SH-SY5Y (cell line): Measurements from ENCODE around the gene CHD6.

Experiments
- GATA2 ChIP-seq: IDR thresholded peaks from 2 replicates; pipeline ENCODE4 v1.6.1; 2011; ENCODE audit warnings: mild to moderate bottlenecking, low read depth, low read length
- GATA3 ChIP-seq: IDR thresholded peaks from 2 replicates; pipeline ENCODE4 v1.6.1; 2011; ENCODE audit warnings: low read depth, mild to moderate bottlenecking, low read length, moderate library complexity

- no peak for TF ChIP-seq GATA2
- TF ChIP-seq GATA3, result no peak
Observed at GRCh38 chr20:41526327-41526726, 91.8 kb downstream of the CHD6 start.
